CD4-positive, CD25-positive, alpha-beta regulatory T cell (primary cell): Measurements from ENCODE around the gene COG3. TPM values are rescaled to one million over a fixed set of nuclear protein-coding genes. Genes with fewer than 3 reads are reported as not detected.
A peak's percentile ranks its signal among the peaks of the same experiment; 100 is the strongest.

ENCODE experiments used
- ATAC-seq, 2 donors: fragments of 150-1000 bp; cut with Tn5 transposase; one replicate each; pipeline ENCODE4 v1.10.0; 2021; ENCODE audit warnings: low read depth in 2 of 2, moderate number of reproducible peaks in 2 of 2, moderate library complexity in 1 of 2
- DNase-seq, 3 donors: peaks; one replicate each; pipeline versions ENCODE4 v3.0.0 to v3.0.0-alpha.2; 2012 to 2022; ENCODE audit warnings: mixed read lengths in 1 of 3
- H3K27ac ChIP-seq: one replicate; pipeline ENCODE4 v1.7.0; 2013; ENCODE audit warnings: mild to moderate bottlenecking, low read length; ENCODE audit not compliant: insufficient read depth, poor library complexity, severe bottlenecking
- H3K27me3 ChIP-seq: one replicate; pipeline ENCODE4 v1.7.0; 2013; ENCODE audit warnings: low read length; ENCODE audit not compliant: control insufficient read depth, insufficient read depth
- H3K36me3 ChIP-seq: one replicate; pipeline ENCODE4 v1.7.0; 2013; ENCODE audit warnings: mild to moderate bottlenecking, low read length, moderate library complexity; ENCODE audit not compliant: control insufficient read depth, insufficient read depth
- H3K4me1 ChIP-seq: 2 replicates; pipeline ENCODE4 v1.7.0; 2013; ENCODE audit warnings: mild to moderate bottlenecking, low read length; ENCODE audit not compliant: insufficient read depth, control insufficient read depth, poor library complexity, severe bottlenecking
- H3K4me3 ChIP-seq: one replicate; pipeline ENCODE4 v1.7.0; 2013; ENCODE audit warnings: low read depth, mild to moderate bottlenecking, low read length, moderate library complexity
- H3K9me3 ChIP-seq, 2 experiments: 1 replicate in 1 of 2; 2 replicates in 1 of 2; pipeline ENCODE4 v1.7.0; 2013; ENCODE audit warnings: low read length in 2 of 2, mild to moderate bottlenecking in 1 of 2, moderate library complexity in 1 of 2; ENCODE audit not compliant: control insufficient read depth in 2 of 2
- H3K27ac Mint-ChIP-seq, 3 donors: one replicate each; pipeline ENCODE4 v1.8.0; 2020 to 2022; ENCODE audit warnings: mild to moderate bottlenecking in 3 of 3, mixed read lengths in 3 of 3, moderate library complexity in 2 of 3
- H3K27me3 Mint-ChIP-seq: one replicate; pipeline ENCODE4 v1.8.0; 2022; ENCODE audit warnings: mild to moderate bottlenecking, mixed read lengths
- H3K36me3 Mint-ChIP-seq: one replicate; pipeline ENCODE4 v1.8.0; 2020; ENCODE audit warnings: mixed read lengths
- H3K4me1 Mint-ChIP-seq, 4 donors: one replicate each; pipeline ENCODE4 v1.8.0; 2020 to 2022; ENCODE audit warnings: mixed read lengths in 4 of 4, mild to moderate bottlenecking in 1 of 4
- H3K4me3 Mint-ChIP-seq, 4 donors: one replicate each; pipeline ENCODE4 v1.8.0; 2020 to 2022; ENCODE audit warnings: mild to moderate bottlenecking in 4 of 4, mixed read lengths in 4 of 4, moderate library complexity in 3 of 4
- H3K9me3 Mint-ChIP-seq, 7 donors: one replicate each; pipeline ENCODE4 v1.8.0; 2020 to 2022; ENCODE audit warnings: mixed read lengths in 7 of 7, mild to moderate bottlenecking in 3 of 7, moderate library complexity in 2 of 7
- polyA plus RNA-seq, 4 donors: library from polyadenylated mRNA; unstranded; fragments of 300-500 nt; fragmentation: Illumina TruSeq; gene quantifications; one replicate each; pipeline ENCODE4 v1.2.3, GENCODE V29; 2021
- total RNA-seq: library from RNA; stranded (reverse); gene quantifications from one replicate; pipeline ENCODE4 v1.2.3, GENCODE V29; 2022

COG3 gene
- total and polyA plus RNA-seq, 5 donors from 2014 or later = 18.0 to 48.9 (median 32.3) TPM

DNA sequence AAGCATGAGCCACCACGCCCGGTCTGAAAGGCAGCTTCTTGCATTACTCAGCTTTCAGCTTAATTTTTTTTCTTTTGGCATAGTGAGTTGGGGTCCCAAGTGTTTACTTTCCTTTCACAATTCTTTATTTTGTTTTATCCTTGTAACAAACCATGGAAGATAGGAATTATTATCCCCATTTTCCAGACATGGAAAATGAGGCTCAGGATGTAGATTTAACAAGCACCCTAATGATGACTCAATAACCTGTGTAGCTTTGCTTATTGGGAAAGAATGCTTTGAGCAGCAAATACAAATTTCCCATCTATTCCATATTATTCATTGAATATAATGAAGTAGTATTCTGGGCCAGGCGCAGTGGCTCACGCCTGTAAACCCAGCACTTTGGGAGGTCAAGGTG is 13.5 kb upstream of the COG3 start:
- H3K36me3 ChIP-seq = no peaks in the 10 kb centered on the region
- H3K27me3 ChIP-seq = peaks cover 8% of the 10 kb centered on the region
- ATAC-seq (no peak), DNase-seq (no peak)
- Mint-ChIP-seq H3K9me3 (peaks cover 0 to 6% (median 0%) of the 10 kb centered on the region in 7 donors), H3K27ac (no peak overlapping the region), H3K27me3 (peaks cover 22% of the 10 kb centered on the region), H3K36me3 (no peaks in the 10 kb centered on the region), H3K4me3 (no peak overlapping the region), H3K4me1 (no peaks in the 10 kb centered on the region)
- H3K4me1 ChIP-seq = no peaks in the 10 kb centered on the region
- H3K4me3 ChIP-seq = no peak overlapping the region
- H3K9me3 ChIP-seq = no peaks in the 10 kb centered on the region
- H3K27ac ChIP-seq = no peak overlapping the region

GRCh38 chr13:45454204-45454603 is 10.5 kb upstream of the COG3 start:
- peaks cover 4 to 10% of the 10 kb centered on the region in 2 experiments for H3K9me3 ChIP-seq
- Mint-ChIP-seq H3K9me3 (peaks cover 2 to 9% (median 8%) of the 10 kb centered on the region in 7 donors), H3K27ac (peak overlapping the region in 1 of 3 donors; percentile 71), H3K4me3 (no peak overlapping the region), H3K4me1 (peaks cover 0 to under 1% (median 0%) of the 10 kb centered on the region in 4 donors), H3K27me3 (peaks cover 15% of the 10 kb centered on the region), H3K36me3 (peaks cover 2% of the 10 kb centered on the region)
- DNase-seq = no peak
- ATAC-seq = no peak
- no peaks in the 10 kb centered on the region for H3K36me3 ChIP-seq
- no peaks in the 10 kb centered on the region for H3K27me3 ChIP-seq
- H3K27ac ChIP-seq = no peak overlapping the region
- H3K4me1 ChIP-seq = no peaks in the 10 kb centered on the region
- H3K4me3 ChIP-seq = no peak overlapping the region

DNA sequence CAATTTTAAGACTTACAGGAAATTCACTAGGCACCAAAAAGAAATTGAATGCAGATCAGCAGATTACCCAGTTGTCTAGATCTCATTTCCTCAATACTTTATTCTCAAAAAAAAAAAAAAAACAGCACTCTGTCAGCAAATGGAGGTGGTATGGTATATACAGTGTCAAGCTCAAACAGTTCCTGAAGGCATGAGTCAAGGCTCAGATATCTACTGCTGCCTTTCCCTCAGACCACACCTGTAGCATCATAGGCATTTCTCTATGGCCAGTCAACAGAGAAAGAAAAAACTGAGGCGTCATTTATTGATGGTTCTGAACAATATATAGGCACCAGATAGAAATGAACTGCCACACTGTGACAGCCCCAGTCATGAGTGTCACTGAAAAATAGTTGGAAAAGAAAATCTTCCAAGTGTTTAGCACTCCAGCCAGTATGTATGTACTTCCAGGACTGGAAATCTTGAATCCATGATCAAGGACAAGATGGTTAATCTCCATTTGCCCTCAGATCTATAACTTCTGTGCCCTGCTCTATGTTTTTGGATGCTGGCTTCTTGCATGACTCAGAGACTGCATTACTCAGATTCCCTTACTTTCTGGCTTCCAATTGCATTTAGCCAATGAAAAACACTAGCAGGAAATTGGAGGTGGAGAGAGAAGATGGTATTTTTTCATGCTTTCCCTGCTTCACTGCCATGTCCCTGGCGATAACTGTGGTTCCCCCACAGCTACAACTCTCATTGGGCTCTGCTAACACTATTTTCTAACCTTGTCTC is 8.4 kb upstream of the COG3 start:
- peaks cover 4 to 10% of the 10 kb centered on the region in 2 experiments for H3K9me3 ChIP-seq
- DNase-seq (no peak), ATAC-seq (no peak)
- Mint-ChIP-seq H3K4me3 (no peak overlapping the region), H3K27me3 (peaks cover 11% of the 10 kb centered on the region), H3K36me3 (peaks cover 3% of the 10 kb centered on the region), H3K4me1 (peaks cover 0 to 6% (median 0%) of the 10 kb centered on the region in 4 donors), H3K9me3 (peaks cover 2 to 14% (median 8%) of the 10 kb centered on the region in 7 donors), H3K27ac (no peak overlapping the region)
- no peak overlapping the region for H3K27ac ChIP-seq
- H3K36me3 ChIP-seq = no peaks in the 10 kb centered on the region
- no peaks in the 10 kb centered on the region for H3K4me1 ChIP-seq
- H3K4me3 ChIP-seq = no peak overlapping the region
- H3K27me3 ChIP-seq = peaks cover 4% of the 10 kb centered on the region

- no peaks in the 10 kb centered on the region for H3K9me3 ChIP-seq
- Mint-ChIP-seq H3K4me3 (peak overlapping the region; percentile 88 to 93 (median 88)), H3K27me3 (peaks cover 9% of the 10 kb centered on the region), H3K9me3 (peaks cover 0 to 8% (median 0%) of the 10 kb centered on the region in 7 donors), H3K27ac (peak overlapping the region; percentile 94 to 97 (median 95)), H3K36me3 (peaks cover under 1% of the 10 kb centered on the region), H3K4me1 (peaks cover 32 to 49% (median 39%) of the 10 kb centered on the region in 4 donors)
- H3K4me1 ChIP-seq = peaks cover 24% of the 10 kb centered on the region
- peak overlapping the region; percentile 92 for H3K4me3 ChIP-seq
- peaks cover 4% of the 10 kb centered on the region for H3K27me3 ChIP-seq
- DNase-seq (no peak), ATAC-seq (no peak)
- H3K27ac ChIP-seq = peak overlapping the region; percentile 91
- H3K36me3 ChIP-seq = no peaks in the 10 kb centered on the region
Measured at GRCh38 chr13:45464141-45464686, 525 bp upstream of the COG3 start.

- Mint-ChIP-seq H3K9me3 (peaks cover 0 to 3% (median 0%) of the 10 kb centered on the region in 7 donors), H3K27ac (peak overlapping the region; percentile 32 to 97 (median 89)), H3K4me3 (peak overlapping the region; percentile 88 to 93 (median 88)), H3K36me3 (peaks cover 9% of the 10 kb centered on the region), H3K27me3 (peaks cover 3% of the 10 kb centered on the region), H3K4me1 (peaks cover 42 to 69% (median 52%) of the 10 kb centered on the region in 4 donors)
- H3K4me1 ChIP-seq = peaks cover 24% of the 10 kb centered on the region
- peak overlapping the region; percentile 26 for H3K4me3 ChIP-seq
- no peaks in the 10 kb centered on the region for H3K27me3 ChIP-seq
- H3K27ac ChIP-seq = peak overlapping the region; percentile 91
- H3K9me3 ChIP-seq = no peaks in the 10 kb centered on the region
- no peaks in the 10 kb centered on the region for H3K36me3 ChIP-seq
- ATAC-seq = no peak
- DNase-seq = no peak
Measured at GRCh38 chr13:45466359-45466758, 1.6 kb downstream of the COG3 start.

GRCh38 chr13:45468635-45469034 is 3.9 kb downstream of the COG3 start:
- no peaks in the 10 kb centered on the region for H3K27me3 Mint-ChIP-seq
- Histone ChIP-seq H3K27ac (no peak overlapping the region), H3K4me3 (peak overlapping the region; percentile 22), H3K4me1 (peaks cover 27% of the 10 kb centered on the region), H3K36me3 (no peaks in the 10 kb centered on the region), H3K27me3 (no peaks in the 10 kb centered on the region), H3K9me3 (no peaks in the 10 kb centered on the region)
- peaks cover 17% of the 10 kb centered on the region for H3K36me3 Mint-ChIP-seq
- peaks cover 0 to 4% (median 0%) of the 10 kb centered on the region in 7 donors for H3K9me3 Mint-ChIP-seq
- ATAC-seq (no peak), DNase-seq (peak in 1 of 3 donors; percentile 27)
- no peak overlapping the region for H3K27ac Mint-ChIP-seq
- H3K4me3 Mint-ChIP-seq = peak overlapping the region in 3 of 4 donors; percentile 9 to 88 (median 51)
- H3K4me1 Mint-ChIP-seq = peaks cover 51 to 86% (median 67%) of the 10 kb centered on the region in 4 donors

GRCh38 chr13:45472171-45472705 is 7.5 kb downstream of the COG3 start:
- H3K27ac ChIP-seq = no peak overlapping the region
- H3K36me3 Mint-ChIP-seq = peaks cover 21% of the 10 kb centered on the region
- no peak overlapping the region for H3K4me3 ChIP-seq
- no peaks in the 10 kb centered on the region for H3K27me3 ChIP-seq
- peaks cover 0 to 4% (median 0%) of the 10 kb centered on the region in 7 donors for H3K9me3 Mint-ChIP-seq
- DNase-seq (no peak), ATAC-seq (no peak)
- H3K27ac Mint-ChIP-seq = peak overlapping the region in 1 of 3 donors; percentile 76
- H3K9me3 ChIP-seq = no peaks in the 10 kb centered on the region
- peak overlapping the region in 1 of 4 donors; percentile 22 for H3K4me3 Mint-ChIP-seq
- peaks cover 18% of the 10 kb centered on the region for H3K4me1 ChIP-seq
- H3K27me3 Mint-ChIP-seq = no peaks in the 10 kb centered on the region
- H3K36me3 ChIP-seq = peaks cover 10% of the 10 kb centered on the region
- peaks cover 39 to 82% (median 54%) of the 10 kb centered on the region in 4 donors for H3K4me1 Mint-ChIP-seq
